Measurements from ENCODE around the gene PATJ. TPM values are rescaled to one million over a fixed set of nuclear protein-coding genes. Genes with fewer than 3 reads are reported as not detected.

The PATJ gene
- total RNA-seq, 1 experiment from 2014 or later: 57.9 TPM

DNA sequence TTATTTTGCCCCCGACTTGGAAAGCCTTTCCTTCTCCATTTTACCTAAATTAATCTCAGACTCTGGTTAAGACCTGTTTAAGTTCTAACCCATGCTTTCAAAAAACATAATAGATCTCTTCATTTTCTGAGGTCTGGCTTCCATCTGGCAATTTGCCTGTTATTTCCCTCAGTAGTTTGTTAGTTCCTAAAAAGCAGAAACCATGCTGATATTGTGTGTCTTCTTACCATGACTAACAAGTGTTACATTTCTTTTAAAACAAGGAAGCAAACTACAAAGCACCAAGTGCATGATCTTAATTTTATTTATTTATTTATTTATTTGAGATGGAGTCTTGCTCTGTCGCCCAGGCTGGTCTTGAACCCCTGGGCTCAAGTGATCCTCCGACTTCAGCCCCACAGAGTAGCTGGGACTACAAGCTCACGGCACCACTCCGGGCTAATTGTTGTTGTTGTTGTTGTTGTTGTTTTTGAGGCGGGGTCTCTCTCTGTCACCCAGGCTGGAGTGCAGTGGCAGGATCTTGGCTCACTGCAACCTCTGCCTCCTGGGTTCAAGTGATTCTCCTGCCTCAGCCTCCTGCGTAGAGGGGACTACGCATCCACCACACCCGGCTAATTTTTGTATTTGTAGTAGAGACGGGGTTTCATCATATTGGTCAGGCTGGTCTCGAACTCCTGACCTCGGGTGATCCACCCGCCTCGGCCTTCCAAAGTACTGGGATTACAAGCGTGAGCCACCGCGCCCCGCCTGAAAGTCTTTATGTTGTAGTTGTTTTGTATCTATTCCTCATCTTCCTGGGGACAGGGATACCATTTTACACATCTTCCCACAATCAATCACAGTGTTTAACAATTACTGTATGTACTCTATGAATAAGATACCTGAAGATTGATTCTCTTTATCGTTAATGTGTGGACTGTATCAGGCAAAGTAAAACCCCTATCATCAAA, 1.3 kb upstream of the PATJ start:
- DNase-seq (ENCODE audit: low spot score) (no peak), ATAC-seq (no peak)
- no peaks in the 10 kb centered on the region; the same call in 1 of the 2 replicates for H3K27me3 Mint-ChIP-seq (ENCODE audit: low read depth)
- no peaks in the 10 kb centered on the region for H3K9me3 Mint-ChIP-seq
- POLR2A ChIA-PET: no interaction called here
- TF ChIP-seq PRRX2 (CRISPR knock-in tag; IDR thresholded peaks at IDR 0.05) (no peak), GABPB1 (CRISPR knock-in tag; IDR thresholded peaks at IDR 0.05) (peak; percentile 38; the same call in 1 of the 2 replicates), SMAD4 (CRISPR knock-in tag; IDR thresholded peaks at IDR 0.05) (no peak)
- TF ChIP-seq, protein P1, sequence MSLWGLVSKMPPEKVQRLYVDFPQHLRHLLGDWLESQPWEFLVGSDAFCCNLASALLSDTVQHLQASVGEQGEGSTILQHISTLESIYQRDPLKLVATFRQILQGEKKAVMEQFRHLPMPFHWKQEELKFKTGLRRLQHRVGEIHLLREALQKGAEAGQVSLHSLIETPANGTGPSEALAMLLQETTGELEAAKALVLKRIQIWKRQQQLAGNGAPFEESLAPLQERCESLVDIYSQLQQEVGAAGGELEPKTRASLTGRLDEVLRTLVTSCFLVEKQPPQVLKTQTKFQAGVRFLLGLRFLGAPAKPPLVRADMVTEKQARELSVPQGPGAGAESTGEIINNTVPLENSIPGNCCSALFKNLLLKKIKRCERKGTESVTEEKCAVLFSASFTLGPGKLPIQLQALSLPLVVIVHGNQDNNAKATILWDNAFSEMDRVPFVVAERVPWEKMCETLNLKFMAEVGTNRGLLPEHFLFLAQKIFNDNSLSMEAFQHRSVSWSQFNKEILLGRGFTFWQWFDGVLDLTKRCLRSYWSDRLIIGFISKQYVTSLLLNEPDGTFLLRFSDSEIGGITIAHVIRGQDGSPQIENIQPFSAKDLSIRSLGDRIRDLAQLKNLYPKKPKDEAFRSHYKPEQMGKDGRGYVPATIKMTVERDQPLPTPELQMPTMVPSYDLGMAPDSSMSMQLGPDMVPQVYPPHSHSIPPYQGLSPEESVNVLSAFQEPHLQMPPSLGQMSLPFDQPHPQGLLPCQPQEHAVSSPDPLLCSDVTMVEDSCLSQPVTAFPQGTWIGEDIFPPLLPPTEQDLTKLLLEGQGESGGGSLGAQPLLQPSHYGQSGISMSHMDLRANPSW (CRISPR knock-in tag; conservative IDR thresholded peaks at IDR 0.05; ENCODE audit: low read depth): no peak
- CTCF ChIA-PET: no interaction called here
- H3K4me3 Mint-ChIP-seq: peak overlapping the region; percentile 95
- H3K36me3 Mint-ChIP-seq: no peaks in the 10 kb centered on the region
- peak overlapping the region; percentile 97 for H3K27ac Mint-ChIP-seq
- H3K4me1 Mint-ChIP-seq: peaks cover 22% of the 10 kb centered on the region

DNA sequence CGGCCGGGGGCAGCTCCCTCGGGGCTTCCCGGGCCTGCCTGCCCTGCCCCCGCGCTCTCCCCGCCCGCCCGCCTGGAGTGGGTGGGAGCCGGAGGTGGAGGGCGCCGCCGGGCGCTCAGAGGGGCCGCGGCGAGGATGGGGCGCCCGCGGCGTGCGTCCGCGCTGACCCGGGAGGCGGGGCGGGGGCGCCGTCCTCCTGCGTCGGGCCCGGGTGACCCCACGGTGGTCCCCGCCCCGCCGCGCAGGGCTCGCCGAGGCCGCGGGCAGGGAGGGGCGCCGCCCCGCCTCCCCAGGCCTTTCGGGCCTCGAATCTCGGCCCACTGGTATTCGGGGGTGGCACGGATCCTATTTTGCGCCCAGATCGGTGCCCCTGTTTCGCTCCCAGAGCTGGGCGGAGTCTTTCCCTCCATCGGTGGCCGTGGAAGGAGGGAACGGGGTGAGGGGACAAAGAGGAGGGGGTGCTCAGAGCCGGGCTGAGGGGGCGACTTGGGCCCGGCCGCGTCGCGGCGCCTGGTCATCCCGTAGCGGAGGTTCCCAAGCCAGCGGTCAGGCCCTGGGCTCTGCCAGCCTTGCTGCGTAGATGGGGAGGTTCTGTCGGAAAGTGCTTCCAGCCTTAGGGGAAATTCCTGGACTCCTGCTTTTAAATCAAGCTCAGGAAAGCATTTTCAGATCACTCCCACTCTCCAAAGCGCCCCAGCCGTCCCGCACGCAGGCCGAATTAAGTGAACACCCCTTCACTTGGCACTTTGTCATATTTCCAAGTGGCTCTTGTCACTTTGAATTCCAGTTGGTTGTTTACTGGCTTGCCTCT, 545 bp downstream of the PATJ start:
- POLR2A ChIA-PET: interaction anchor here (0.8 kb wide), 1 partner anchor 16 kb away, joined by 3 read pairs; no protein-coding TSS in a partner anchor
- H3K36me3 Mint-ChIP-seq: no peaks in the 10 kb centered on the region
- ATAC-seq (peak; percentile 54), DNase-seq (ENCODE audit: low spot score) (peak; percentile 52)
- peak overlapping the region; percentile 77 for H3K4me3 Mint-ChIP-seq
- CTCF ChIA-PET: no interaction called here
- TF ChIP-seq CREM (CRISPR knock-in tag; IDR thresholded peaks at IDR 0.05) (no peak), TP53 (CRISPR knock-in tag; IDR thresholded peaks at IDR 0.05) (no peak), SP1 (CRISPR knock-in tag; conservative IDR thresholded peaks at IDR 0.05) (peak; percentile 34; the same call in 1 of the 2 replicates), IRF2 (CRISPR knock-in tag; IDR thresholded peaks at IDR 0.05; ENCODE audit: borderline replicate concordance, low read depth) (no peak), EMX1 (CRISPR knock-in tag; IDR thresholded peaks at IDR 0.05) (no peak), MYBL2 (CRISPR knock-in tag; IDR thresholded peaks at IDR 0.05) (peak; percentile 67; the same call in 1 of the 2 replicates), FOXK1 (CRISPR knock-in tag; IDR thresholded peaks at IDR 0.05) (peak; percentile 11; the same call in 1 of the 2 replicates), TCF7 (CRISPR knock-in tag; IDR thresholded peaks at IDR 0.05; ENCODE audit: low read depth) (0 out of 2 replicates have a peak, but pooled peaks have one; percentile 29)
- TF ChIP-seq, protein P2, sequence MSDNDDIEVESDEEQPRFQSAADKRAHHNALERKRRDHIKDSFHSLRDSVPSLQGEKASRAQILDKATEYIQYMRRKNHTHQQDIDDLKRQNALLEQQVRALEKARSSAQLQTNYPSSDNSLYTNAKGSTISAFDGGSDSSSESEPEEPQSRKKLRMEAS (CRISPR knock-in tag; IDR thresholded peaks at IDR 0.05): 0 out of 2 replicates have a peak, but pooled peaks have one; percentile 24
- TF ChIP-seq, protein P3, sequence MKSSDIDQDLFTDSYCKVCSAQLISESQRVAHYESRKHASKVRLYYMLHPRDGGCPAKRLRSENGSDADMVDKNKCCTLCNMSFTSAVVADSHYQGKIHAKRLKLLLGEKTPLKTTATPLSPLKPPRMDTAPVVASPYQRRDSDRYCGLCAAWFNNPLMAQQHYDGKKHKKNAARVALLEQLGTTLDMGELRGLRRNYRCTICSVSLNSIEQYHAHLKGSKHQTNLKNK (CRISPR knock-in tag; IDR thresholded peaks at IDR 0.05): no peak
- TF ChIP-seq, protein P4, sequence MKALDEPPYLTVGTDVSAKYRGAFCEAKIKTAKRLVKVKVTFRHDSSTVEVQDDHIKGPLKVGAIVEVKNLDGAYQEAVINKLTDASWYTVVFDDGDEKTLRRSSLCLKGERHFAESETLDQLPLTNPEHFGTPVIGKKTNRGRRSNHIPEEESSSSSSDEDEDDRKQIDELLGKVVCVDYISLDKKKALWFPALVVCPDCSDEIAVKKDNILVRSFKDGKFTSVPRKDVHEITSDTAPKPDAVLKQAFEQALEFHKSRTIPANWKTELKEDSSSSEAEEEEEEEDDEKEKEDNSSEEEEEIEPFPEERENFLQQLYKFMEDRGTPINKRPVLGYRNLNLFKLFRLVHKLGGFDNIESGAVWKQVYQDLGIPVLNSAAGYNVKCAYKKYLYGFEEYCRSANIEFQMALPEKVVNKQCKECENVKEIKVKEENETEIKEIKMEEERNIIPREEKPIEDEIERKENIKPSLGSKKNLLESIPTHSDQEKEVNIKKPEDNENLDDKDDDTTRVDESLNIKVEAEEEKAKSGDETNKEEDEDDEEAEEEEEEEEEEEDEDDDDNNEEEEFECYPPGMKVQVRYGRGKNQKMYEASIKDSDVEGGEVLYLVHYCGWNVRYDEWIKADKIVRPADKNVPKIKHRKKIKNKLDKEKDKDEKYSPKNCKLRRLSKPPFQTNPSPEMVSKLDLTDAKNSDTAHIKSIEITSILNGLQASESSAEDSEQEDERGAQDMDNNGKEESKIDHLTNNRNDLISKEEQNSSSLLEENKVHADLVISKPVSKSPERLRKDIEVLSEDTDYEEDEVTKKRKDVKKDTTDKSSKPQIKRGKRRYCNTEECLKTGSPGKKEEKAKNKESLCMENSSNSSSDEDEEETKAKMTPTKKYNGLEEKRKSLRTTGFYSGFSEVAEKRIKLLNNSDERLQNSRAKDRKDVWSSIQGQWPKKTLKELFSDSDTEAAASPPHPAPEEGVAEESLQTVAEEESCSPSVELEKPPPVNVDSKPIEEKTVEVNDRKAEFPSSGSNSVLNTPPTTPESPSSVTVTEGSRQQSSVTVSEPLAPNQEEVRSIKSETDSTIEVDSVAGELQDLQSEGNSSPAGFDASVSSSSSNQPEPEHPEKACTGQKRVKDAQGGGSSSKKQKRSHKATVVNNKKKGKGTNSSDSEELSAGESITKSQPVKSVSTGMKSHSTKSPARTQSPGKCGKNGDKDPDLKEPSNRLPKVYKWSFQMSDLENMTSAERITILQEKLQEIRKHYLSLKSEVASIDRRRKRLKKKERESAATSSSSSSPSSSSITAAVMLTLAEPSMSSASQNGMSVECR (CRISPR knock-in tag; IDR thresholded peaks at IDR 0.05; ENCODE audit: borderline replicate concordance): peak; percentile 46; the same call in 1 of the 2 replicates
- TF ChIP-seq, protein P5, sequence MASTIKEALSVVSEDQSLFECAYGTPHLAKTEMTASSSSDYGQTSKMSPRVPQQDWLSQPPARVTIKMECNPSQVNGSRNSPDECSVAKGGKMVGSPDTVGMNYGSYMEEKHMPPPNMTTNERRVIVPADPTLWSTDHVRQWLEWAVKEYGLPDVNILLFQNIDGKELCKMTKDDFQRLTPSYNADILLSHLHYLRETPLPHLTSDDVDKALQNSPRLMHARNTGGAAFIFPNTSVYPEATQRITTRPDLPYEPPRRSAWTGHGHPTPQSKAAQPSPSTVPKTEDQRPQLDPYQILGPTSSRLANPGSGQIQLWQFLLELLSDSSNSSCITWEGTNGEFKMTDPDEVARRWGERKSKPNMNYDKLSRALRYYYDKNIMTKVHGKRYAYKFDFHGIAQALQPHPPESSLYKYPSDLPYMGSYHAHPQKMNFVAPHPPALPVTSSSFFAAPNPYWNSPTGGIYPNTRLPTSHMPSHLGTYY (CRISPR knock-in tag; IDR thresholded peaks at IDR 0.05): no peak
- TF ChIP-seq, protein P6, sequence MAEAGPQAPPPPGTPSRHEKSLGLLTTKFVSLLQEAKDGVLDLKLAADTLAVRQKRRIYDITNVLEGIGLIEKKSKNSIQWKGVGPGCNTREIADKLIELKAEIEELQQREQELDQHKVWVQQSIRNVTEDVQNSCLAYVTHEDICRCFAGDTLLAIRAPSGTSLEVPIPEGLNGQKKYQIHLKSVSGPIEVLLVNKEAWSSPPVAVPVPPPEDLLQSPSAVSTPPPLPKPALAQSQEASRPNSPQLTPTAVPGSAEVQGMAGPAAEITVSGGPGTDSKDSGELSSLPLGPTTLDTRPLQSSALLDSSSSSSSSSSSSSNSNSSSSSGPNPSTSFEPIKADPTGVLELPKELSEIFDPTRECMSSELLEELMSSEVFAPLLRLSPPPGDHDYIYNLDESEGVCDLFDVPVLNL (CRISPR knock-in tag; IDR thresholded peaks at IDR 0.05; ENCODE audit: borderline replicate concordance, low read depth): 0 out of 2 replicates have a peak, but pooled peaks have one; percentile 1
- TF ChIP-seq, protein P7, sequence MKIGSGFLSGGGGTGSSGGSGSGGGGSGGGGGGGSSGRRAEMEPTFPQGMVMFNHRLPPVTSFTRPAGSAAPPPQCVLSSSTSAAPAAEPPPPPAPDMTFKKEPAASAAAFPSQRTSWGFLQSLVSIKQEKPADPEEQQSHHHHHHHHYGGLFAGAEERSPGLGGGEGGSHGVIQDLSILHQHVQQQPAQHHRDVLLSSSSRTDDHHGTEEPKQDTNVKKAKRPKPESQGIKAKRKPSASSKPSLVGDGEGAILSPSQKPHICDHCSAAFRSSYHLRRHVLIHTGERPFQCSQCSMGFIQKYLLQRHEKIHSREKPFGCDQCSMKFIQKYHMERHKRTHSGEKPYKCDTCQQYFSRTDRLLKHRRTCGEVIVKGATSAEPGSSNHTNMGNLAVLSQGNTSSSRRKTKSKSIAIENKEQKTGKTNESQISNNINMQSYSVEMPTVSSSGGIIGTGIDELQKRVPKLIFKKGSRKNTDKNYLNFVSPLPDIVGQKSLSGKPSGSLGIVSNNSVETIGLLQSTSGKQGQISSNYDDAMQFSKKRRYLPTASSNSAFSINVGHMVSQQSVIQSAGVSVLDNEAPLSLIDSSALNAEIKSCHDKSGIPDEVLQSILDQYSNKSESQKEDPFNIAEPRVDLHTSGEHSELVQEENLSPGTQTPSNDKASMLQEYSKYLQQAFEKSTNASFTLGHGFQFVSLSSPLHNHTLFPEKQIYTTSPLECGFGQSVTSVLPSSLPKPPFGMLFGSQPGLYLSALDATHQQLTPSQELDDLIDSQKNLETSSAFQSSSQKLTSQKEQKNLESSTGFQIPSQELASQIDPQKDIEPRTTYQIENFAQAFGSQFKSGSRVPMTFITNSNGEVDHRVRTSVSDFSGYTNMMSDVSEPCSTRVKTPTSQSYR (CRISPR knock-in tag; IDR thresholded peaks at IDR 0.05): no peak
- no peaks in the 10 kb centered on the region for H3K9me3 Mint-ChIP-seq
- no peaks in the 10 kb centered on the region for H3K27me3 Mint-ChIP-seq (ENCODE audit: low read depth)
- H3K4me1 Mint-ChIP-seq: peaks cover 38% of the 10 kb centered on the region
- H3K27ac Mint-ChIP-seq: peak overlapping the region; percentile 61; the same call in 1 of the 2 replicates

Measured in WTC11 (cell line).